GM21390 (cell line): ENCODE data around the gene MTG1.

Source experiments
- ATAC-seq: cut with Tn5 transposase; IDR thresholded peaks from one replicate; pipeline ENCODE4 v1.9.1; 2021; ENCODE audit not compliant: unreplicated experiment

The MTG1 gene

DNA sequence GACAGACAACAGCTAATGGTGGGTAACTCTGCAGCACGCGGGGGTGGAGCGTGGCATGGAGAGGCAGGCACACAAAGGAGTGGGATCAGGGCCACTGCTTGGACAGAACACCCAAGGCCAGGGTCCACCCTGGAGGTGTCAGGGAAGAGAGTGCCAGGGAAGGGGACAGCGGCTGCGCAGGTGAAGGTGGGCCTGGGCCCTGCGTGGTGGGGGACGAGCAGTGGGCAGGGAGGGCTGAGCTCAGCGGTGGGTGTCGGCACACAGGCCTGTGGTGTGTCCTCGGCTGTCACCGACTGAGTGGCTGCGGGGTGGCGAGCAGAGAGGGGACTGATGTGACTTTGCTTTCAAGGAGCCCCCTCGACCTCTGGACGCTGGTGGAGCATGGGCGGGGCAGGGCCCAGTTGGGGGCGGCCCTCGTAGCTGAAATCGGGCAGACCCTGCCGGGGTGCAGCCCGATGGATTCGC, 51.3 kb downstream of the MTG1 start:
- ATAC-seq: no peak

DNA sequence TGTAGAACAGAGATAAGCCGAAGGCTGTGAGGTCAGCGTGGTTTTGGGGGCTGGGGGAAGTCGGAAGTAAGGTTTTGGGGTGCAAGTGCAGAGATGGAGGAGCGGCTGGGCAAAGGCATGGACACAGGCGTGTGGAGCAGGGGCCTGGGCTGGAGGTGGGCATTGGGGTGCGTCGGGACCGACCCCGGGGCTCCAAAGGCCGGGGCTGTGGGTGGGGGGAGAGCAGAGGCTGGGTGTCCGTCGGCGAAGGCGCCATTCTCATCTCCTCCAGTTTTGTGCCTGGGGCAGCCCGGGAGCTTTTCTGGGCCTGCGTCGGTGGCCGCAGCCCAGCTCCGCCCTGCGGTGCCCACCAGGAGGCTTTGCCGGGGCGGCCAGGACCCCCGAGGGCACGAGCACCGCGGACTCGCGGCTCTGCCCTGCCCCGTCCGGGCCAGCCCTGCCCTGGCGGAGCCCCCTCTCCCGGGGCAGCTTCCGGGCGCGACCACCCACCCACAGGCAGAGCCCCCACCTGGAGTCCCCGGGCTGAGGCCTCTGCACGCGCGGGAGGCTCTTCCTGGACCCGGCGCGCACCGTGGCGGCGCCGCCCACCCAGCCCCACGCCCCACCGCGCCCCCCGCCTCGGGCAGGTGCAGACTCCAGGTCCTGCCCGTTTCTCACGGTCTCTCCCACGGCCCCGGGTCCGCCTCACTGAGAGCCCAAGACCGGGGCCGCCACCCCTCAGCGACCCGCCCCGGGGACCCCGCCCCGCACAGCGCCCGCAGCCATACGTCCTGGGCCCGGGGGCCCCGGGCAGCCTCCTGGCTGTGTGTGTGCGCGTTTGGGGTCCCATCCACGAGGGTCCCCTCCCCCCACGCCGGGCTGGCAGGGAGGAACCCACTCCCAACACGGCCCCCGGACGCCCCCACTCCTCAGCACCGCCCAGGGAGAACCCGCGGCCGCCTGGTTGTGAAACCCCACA, 52.1 kb downstream of the MTG1 start:
- ATAC-seq: no peak

DNA sequence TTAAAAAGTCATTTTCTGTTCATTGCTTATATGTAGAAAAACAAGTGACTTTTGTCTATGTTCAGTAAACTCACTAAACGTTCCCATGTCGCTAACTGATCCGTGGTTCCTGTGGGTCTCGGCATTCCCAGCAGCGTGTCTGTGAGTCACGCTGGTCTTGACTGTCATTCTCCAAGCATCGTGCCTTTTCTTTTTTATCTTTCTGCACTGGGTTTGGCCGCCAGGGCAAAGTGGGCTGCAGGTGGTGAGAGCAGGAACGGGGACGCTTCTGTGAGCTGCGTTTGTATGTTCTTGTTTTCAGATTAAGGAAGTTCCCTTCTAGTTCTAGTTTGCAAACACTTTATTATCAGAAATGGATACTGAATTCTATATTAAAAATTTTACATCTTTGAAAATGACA, 53.0 kb downstream of the MTG1 start:
- ATAC-seq: no peak

DNA sequence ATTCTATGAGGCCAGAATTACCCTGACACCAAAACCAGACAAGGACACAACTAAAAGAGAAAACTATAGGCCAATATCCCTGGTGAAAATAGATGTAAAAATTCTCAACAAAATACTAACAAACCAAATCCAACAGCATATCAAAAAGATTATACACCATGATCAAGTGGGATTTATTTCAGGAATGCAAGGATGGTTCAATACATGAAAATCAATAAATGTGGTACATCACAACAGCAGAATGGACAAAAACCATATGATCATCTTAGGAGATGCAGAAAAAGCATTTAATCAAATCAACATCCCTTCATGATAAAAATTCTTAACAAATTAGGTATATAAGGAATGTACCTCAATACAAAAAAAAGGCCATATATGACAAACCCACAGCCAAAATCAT, 54.2 kb downstream of the MTG1 start:
- ATAC-seq: no peak

GRCh38 chr10:133451346-133451745, 57.4 kb downstream of the MTG1 start:
- no peak for ATAC-seq

- ATAC-seq: no peak
Observed at GRCh38 chr10:133452453-133452852, 58.5 kb downstream of the MTG1 start.

- ATAC-seq: no peak
Observed at GRCh38 chr10:133453516-133454203, 59.7 kb downstream of the MTG1 start, which contains the start of gene SCART1. Gene SCART1 (plus strand): TSS chr10:133453945. CDS start chr10:133453998, 53 bp downstream.

DNA sequence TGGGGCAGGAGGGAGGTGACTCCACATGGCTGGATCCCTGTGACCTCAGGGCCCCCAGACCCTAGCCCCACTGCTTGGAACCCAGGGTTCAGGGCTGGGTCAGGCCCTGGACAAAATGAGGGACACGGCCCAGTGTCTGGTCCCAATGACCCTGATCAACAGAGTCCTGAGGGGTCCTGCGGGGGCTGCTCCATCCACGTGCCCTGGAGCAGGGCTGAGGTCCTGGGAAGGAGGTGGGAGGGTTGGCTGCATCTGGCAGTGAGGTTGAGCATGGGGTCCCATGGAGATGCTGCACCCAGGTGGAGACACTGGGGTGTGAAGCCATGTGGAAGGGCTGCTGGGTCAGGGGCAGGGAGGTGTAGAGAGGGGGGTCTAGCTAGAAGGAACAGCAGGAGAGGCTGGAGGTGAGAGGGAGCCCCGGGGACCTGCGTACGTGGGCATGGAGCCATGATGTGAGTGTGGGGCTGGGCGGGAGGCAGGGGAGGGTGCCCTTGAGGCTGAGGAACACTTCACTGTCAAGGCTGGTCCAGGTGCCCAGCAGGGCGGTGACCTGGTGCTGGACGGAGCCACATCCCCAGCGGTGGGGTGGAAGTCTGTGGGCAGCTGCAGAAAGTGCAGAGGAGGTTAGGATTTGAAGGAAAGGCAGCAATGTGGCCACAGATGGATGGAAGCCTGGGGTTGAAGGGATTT, 60.4 kb downstream of the MTG1 start:
- no peak for ATAC-seq

- no peak for ATAC-seq
Observed at GRCh38 chr10:133455196-133455595, 61.2 kb downstream of the MTG1 start.

- no peak for ATAC-seq
Observed at GRCh38 chr10:133455611-133456031, 61.7 kb downstream of the MTG1 start.

- ATAC-seq: no peak
Observed at GRCh38 chr10:133456041-133456951, 62.3 kb downstream of the MTG1 start.

DNA sequence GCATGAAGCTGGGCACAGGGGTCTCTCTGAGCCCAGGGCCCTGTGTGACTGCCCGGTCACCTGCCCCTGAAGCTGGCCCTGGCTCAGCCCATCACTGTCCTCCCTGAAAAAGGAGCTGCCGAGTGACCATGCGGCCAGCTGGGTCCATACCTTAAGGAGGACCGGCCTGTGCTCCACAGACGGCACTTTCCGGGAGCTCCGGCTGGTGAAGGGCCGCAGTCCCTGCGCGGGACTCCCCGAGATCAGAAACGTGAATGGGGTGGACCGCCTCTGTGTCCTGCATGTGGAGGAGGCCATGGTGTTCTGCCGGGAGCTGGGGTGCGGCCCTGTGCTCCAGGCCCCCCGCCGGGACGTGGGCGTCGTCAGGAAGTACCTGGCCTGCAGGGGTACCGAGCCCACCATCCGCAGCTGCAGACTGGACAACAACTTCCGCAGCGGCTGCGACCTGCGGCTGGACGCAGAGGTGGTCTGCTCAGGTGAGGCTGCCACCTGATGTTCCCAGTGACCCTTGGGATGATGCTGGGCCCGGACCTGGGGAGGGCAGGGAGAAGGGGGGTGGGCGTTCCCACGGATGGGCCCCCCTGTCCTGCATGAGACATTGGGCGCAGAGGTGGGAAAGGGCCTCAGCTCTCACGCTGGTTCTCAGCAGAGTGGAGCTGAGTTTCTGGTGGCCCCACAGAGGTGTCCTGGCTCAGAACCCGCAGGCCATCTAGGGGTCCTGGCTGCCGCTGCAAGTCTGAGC, 63.3 kb downstream of the MTG1 start:
- ATAC-seq: no peak

DNA sequence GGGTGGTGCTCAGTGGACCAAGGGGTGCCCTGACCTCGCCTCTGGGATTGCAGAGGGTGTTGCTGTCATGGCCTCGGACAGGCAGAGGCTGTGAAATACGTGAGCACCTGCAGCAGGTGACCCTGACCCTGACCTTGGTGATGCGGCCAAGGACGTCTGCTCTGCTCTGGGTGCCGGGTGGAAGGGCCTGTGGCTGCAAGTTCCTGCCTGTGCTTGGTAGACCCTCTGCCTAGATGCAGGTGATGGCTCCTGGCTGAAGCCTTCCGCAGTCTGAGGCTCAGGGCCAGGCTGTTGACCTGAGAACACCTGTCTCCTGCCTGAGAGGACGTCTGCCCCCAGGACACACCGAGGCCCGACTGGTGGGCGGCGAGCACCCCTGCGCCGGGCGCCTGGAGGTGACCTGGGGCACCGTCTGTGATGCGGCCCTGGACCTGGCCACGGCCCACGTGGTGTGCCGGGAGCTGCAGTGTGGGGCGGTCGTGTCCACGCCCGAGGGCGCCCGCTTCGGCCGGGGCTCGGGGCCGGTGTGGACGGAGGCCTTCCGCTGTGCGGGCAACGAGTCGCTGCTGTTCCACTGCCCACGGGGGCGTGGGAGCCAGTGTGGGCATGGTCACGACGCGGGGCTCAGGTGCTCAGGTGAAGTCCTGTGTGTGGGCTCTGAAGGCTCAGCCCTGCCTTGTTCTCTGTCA, 64.2 kb downstream of the MTG1 start:
- ATAC-seq: no peak

DNA sequence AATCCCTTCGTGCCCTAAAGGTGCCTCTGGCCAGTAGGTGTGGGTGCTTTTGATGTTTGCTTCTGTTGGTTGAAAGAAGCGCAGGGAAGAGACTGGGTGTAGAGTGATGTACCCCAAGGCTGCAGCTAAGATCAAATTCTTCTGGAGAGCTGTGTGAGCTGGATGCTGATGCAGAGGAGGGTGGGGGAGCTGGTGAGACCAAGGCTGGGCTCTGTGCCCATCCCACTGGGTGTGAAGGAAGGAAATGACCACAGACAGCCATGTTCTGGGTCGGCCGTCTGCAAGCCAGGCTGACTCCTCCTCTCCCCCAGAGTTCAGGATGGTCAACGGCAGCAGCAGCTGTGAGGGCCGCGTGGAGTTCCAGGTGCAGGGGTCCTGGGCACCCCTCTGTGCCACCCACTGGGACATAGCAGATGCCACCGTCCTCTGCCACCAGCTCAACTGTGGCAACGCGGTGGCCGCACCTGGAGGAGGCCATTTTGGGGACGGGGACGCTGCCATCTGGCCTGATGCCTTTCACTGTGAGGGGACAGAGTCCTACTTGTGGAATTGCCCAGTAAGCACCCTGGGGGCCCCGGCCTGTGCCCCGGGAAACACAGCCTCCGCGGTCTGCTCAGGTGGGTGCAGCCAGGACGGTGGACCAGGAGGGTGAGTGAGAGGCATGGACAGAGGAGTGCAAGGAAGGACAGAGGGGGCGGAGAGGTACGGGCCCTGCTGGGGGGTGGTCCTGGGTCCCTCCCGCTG, 64.9 kb downstream of the MTG1 start:
- no peak for ATAC-seq

- no peak for ATAC-seq
Observed at GRCh38 chr10:133459454-133460207, 65.7 kb downstream of the MTG1 start.

- ATAC-seq: no peak
Observed at GRCh38 chr10:133460208-133460769, 66.3 kb downstream of the MTG1 start.

DNA sequence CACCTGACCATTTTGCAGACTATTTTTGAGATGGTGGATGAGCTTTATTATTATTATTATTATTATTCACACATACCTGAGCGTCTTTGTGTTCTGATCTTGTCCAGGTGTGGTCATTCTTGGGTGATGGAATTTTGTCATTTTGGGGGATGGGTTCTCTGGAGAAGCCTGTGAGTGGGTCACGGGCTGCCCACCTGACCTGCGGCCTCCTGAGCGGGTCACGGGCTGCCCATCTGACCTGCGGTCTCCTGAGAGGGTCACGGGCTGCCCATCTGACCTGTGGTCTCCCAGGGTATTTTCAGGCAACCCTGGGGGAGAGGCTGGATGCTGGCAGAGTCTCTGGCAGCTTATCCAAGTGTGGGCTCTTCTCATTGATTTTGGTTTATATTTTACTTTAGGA, 67.1 kb downstream of the MTG1 start:
- ATAC-seq: no peak
